Myometrial cell (primary cell): ENCODE measurements around the gene NPSR1. TPM values are rescaled to one million over a fixed set of nuclear protein-coding genes. Genes with fewer than 3 reads are reported as not detected.

Experiments
- total RNA-seq: library from RNA; depleted of rRNA; stranded (reverse); fragments of >200 nt; gene quantifications from 2 replicates; pipeline ENCODE4 v1.2.3, GENCODE V29; 2015

NPSR1 gene
- not detected in 2 replicates for total RNA-seq

DNA sequence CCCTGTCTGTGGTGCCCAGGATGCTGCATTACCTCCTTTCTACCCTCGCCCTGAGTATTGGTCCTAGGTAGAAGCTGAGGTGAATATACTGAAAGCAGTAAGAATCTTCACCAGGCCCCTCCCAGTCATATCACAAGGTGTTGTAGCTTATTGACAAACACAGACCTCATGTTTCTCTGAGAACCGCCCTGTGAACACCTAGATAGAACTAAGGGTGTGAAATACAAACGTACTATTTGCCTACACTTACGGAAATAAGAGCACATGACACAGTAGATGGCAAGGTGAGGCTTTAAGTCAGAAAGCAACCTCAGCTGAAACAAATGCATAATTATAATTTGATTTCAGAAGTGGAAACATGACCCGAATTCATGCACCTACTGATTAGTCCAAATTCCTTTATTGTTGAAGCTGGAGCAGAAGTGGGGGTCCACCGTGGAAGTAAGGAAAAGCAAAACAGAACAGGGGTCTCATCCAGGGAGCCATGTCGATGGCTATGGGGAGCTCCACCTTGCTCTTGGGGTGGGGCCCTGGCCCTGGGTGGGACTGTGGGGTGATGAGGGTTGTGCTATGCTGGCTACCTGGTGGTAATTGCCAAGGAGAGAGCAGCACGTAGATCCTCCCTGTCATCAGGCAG lies at the start of gene NPSR1:
Gene NPSR1, plus strand, starts transcription at position 587 of the 637 bp plus-strand sequence. CDS start 195 bp downstream, outside the sequence.

